ENCODE results near the gene COL15A1. TPM values are rescaled to one million over a fixed set of nuclear protein-coding genes. Genes with fewer than 3 reads are reported as not detected.

Gene COL15A1
- total and polyA plus RNA-seq, 2 of the 13 experiments (the other 11 are each of a cell fraction or from before 2014, with no cell fraction given): not detected

DNA sequence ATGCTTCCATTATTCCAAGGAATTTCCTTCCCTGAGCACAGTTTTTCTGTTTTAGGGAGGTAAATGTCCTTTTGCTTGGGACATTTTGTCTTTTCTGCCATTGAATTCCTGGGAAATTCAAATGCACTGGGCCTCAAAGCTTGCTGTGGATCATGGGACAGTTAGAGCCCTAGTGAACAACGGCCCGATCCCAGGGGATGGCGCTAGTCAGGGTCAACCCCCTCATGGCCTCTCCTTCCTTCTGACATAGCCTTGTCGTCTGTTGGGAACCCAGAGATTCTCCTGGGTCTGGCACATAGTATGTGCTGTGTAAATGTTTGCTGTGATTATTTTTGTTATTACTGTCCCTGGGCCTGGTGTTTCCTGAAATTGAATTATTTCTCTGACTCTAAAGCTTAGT is 30.7 kb upstream of the COL15A1 start:
- CTCF ChIA-PET (ENCODE audit: low intra/inter-chr PET ratio, low total read pairs): no interaction called here
- no TSS peak for BruUV-seq (replicated peaks)

More for the DNA sequence above, 30.7 kb upstream of the COL15A1 start:
- in situ Hi-C loops (cut with HindIII; ENCODE audit: extremely low pct_ligation_motif_present, low pct_unique_long_range_greater_than_20kb): no loop called here
- H3K9ac ChIP-seq (ENCODE audit: insufficient read depth, low read depth, low read length): no peak overlapping the region
- no peak overlapping the region for H2AFZ ChIP-seq (ENCODE audit: low read length)
- TF ChIP-seq, protein P1, sequence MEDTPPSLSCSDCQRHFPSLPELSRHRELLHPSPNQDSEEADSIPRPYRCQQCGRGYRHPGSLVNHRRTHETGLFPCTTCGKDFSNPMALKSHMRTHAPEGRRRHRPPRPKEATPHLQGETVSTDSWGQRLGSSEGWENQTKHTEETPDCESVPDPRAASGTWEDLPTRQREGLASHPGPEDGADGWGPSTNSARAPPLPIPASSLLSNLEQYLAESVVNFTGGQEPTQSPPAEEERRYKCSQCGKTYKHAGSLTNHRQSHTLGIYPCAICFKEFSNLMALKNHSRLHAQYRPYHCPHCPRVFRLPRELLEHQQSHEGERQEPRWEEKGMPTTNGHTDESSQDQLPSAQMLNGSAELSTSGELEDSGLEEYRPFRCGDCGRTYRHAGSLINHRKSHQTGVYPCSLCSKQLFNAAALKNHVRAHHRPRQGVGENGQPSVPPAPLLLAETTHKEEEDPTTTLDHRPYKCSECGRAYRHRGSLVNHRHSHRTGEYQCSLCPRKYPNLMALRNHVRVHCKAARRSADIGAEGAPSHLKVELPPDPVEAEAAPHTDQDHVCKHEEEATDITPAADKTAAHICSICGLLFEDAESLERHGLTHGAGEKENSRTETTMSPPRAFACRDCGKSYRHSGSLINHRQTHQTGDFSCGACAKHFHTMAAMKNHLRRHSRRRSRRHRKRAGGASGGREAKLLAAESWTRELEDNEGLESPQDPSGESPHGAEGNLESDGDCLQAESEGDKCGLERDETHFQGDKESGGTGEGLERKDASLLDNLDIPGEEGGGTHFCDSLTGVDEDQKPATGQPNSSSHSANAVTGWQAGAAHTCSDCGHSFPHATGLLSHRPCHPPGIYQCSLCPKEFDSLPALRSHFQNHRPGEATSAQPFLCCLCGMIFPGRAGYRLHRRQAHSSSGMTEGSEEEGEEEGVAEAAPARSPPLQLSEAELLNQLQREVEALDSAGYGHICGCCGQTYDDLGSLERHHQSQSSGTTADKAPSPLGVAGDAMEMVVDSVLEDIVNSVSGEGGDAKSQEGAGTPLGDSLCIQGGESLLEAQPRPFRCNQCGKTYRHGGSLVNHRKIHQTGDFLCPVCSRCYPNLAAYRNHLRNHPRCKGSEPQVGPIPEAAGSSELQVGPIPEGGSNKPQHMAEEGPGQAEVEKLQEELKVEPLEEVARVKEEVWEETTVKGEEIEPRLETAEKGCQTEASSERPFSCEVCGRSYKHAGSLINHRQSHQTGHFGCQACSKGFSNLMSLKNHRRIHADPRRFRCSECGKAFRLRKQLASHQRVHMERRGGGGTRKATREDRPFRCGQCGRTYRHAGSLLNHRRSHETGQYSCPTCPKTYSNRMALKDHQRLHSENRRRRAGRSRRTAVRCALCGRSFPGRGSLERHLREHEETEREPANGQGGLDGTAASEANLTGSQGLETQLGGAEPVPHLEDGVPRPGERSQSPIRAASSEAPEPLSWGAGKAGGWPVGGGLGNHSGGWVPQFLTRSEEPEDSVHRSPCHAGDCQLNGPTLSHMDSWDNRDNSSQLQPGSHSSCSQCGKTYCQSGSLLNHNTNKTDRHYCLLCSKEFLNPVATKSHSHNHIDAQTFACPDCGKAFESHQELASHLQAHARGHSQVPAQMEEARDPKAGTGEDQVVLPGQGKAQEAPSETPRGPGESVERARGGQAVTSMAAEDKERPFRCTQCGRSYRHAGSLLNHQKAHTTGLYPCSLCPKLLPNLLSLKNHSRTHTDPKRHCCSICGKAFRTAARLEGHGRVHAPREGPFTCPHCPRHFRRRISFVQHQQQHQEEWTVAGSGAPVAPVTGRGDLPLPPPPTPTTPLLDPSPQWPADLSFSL (CRISPR knock-in tag; IDR thresholded peaks at IDR 0.05): no peak
- no peak for TF ChIP-seq HOXA5 (CRISPR knock-in tag; IDR thresholded peaks at IDR 0.05)
- TF ChIP-seq KLF9 (CRISPR knock-in tag; IDR thresholded peaks at IDR 0.05; ENCODE audit: low read depth): no peak
- ATAC-seq (no peak), DNase-seq (ENCODE audit: low spot score) (no peak), FAIRE-seq (no peak)
- H3K4me1 ChIP-seq (ENCODE audit: insufficient read depth, low read length): no peaks in the 10 kb centered on the region
- no peaks in the 10 kb centered on the region for H4K20me1 ChIP-seq (ENCODE audit: insufficient read depth, low read length)
- H3K27ac ChIP-seq (ENCODE audit: extremely low read length, insufficient read depth, low read length): no peak overlapping the region
- no peaks in the 10 kb centered on the region for H3K36me3 ChIP-seq (replicated peaks in 1 of 2; ENCODE audit: control insufficient read depth in 1 of 2, insufficient read depth in 2 of 2, low read length in 2 of 2)
- POLR2A ChIA-PET: no interaction called here
- peaks cover 0 to 5% of the 10 kb centered on the region in 2 experiments; a peak in 3 of 5 replicates for H3K27me3 ChIP-seq (ENCODE audit: control insufficient read depth in 1 of 2, insufficient read depth in 2 of 2, low read length in 2 of 2)
- H3K4me3 ChIP-seq (replicated peaks in 1 of 3; ENCODE audit: insufficient read depth in 1 of 3, low read depth in 2 of 3, low read length in 3 of 3): no peak overlapping the region
- no peaks in the 10 kb centered on the region for H3K9me3 ChIP-seq (ENCODE audit: low read length)
- H3K4me2 ChIP-seq (ENCODE audit: low read depth, low read length): no peak overlapping the region
- intact Hi-C loops (cut with micrococcal nuclease; ENCODE audit: unreplicated experiment): no loop called here
- H3K79me2 ChIP-seq (ENCODE audit: insufficient read depth, low read length): no peaks in the 10 kb centered on the region
- WGBS (ENCODE audit: low lambda C conversion rate): 4% methylated on average over 4 of the region's 4 CpGs
